ENCODE data around the gene SYTL5.
"Not testable (repeated sequence)": the region's sequence is repeated elsewhere in the genome, so short reads cannot be mapped to it uniquely, and the experiment has no call there.

SYTL5 gene

DNA sequence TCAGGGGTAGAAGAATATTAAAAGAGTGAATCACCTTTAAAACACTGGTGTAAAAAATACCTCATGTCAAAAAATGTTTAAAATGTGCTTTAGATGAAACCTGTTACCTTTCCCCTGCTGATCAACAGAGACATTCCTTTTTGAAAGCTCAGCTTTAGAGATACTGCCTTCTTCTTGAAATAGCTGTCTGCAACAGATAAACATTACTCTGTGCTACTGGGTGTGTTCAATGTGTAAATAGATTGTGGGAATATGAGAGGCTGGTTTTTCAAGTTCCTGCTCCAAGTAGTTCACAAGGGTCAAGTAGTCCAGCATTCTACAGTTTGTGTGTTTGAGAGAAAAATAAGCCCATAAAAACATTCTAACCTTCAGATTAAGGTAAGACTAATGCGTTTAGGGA lies at the start of gene SYTL5:
Gene SYTL5 (plus strand): TSS at position 263 of the 400 bp plus-strand sequence. CDS start 27,337 bp downstream, outside the sequence.
- no peak for DNase-seq

DNA sequence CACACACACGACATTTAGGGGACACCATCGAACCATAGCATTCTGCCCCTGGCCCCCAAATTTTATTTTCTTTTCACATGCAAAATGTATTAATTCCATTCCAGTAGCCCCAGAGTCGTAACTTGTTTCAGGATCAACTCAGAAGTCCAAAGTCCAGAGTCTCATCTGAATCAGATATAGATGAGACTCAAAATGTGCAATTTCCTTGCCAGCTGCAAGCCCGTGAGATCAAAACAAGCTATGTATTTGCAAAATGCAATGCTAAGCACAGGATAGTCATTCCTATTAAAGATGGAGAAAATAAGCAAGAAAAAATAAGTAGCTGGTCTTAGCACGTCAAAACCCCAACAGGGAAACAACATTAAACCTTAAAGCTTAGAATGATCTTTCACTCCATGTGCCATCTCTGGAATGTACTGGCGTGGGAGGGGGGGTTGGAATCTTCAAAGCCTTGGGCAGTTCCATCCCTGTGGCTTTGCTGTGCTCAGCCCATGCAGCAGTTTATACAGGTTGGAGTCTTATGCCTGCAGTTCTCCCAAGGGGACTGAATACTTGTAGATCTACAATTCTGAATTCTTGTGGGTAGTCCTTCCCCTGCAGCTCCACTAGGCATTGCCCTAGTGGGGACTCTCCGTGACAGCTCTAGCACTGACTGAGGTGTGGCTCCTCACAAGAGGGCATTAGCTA lies 47.7 kb upstream of the SYTL5 start:
- no peak for DNase-seq

DNA sequence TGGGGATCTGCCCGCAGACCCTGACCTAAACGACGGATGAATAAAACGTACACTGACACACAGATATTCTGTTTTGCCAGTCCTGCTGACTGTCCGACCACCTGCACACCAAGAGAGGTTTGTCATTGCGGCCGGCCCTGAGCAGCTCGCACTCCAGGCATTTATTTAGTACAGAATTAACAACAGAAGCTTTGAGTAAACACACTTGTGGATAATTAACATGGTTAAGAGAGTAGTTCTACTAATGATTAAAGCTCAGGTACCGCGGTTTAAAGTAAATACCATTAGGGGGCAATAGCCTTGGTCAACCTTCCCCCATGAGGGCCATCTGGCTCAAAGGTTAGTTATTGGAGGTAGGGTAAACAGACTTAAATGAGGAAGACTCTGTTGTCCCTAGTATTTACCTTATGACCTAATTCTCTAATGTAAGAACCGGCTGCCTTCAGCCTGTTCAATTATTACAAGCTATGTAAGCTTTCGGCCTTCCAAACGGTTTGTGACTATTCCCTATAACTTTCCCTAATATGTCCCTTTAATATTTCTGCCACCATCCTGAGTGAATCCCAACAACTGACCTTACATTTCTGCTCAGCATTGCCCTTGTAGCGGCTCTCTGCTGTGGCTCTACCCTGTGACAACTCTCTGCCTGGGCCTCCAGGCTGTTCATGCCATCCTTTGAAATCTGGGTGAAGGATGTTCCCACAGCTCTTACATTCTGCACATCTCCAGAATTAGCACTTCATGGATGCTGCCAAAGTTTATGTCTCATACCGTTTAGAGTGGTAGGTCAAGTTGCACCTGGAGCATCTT lies 46.9 kb upstream of the SYTL5 start:
- no peak for DNase-seq

DNA sequence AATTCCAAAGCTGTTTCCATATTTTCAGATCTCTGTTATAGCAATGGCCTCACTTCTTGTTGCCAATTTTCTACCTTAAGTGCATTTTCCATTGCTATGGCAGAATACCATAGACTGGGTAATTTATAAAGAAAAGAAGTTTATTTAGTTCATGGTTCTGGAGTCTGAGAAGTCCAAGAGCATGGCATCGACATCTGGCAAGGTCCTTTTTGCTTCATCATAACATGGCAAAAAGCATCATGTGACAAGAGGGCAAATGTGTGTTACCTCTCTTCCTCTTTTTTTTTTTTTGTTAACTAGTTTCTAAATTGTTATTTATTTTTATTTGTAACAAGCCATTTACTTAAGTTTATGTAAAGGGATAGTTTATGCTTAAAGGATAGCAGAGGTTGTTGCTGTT lies 45.2 kb upstream of the SYTL5 start:
- no peak for DNase-seq

DNA sequence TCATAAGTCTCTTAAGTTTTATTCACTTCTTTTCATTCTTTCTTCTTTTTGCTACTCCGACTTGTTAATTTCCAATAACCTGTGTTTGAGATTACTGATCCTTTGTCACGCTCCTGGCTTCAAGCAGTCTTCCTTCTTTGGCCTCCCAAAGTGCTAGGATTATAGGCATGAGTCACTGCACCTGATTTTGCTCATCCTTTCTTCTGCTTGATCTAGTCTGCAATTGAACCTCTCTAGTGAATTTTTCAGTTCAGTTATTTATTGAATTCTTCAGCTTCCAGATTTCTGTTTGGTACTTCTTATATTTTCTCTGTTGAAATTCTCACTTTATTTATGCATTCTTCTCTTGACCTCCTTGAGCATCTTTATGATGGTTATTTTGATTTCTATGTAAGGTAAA lies 38.6 kb upstream of the SYTL5 start:
- DNase-seq: no peak

DNA sequence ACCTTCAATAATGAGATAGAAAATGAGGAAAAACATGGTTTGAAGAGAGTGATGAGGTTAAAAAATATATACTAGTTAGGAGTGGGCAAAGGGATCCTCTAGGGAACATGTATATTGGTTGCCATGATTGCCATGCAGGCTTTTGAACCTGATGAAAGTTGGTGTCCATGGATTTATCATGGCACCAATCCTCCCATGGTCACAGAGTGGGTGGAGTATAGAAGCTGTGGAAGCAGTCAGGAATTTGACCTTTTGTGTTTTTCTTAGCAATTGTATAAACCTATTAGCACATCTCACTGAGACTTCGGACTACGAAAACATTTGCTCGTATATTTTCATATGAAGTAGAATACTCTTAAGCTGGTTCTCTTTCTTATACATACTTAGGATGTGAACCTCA lies 30.9 kb upstream of the SYTL5 start:
- no peak for DNase-seq

DNA sequence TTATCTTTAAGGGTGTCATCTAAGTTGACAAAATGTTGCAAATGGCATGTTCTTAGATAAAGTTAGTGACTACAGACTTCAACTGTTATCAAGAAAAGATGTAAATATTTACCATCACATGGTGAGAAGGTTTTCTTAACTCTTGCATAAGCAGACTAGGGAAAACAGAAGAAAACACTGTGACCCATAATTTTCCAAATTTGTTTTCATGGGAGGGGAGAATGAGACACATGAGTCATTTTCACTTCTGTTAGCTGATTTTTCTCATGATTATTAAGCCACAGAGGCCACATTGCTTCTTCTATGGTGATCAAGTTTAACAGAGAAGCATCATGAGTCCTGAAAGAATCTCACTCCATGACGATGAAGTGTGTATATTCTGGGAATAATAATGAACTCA lies 30.2 kb upstream of the SYTL5 start:
- no peak for DNase-seq

DNA sequence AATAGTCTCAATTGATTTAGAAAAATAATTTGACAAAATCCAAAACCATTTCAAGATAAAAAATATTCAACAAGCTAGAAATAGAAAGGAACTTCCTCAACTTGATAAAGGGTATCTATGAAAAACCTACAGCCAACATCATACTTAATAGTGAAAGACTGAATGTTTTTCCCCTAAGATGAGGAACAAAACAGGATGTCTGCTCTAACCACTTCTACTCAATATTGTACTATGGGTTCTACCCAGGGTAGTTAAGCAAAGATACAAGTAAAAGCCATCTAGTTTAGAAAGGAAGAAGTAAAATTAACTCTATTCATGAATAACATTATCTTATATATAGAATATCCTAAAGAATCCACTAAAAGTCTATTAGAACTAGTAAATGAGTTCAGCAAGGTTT lies 21.5 kb upstream of the SYTL5 start:
- no peak for DNase-seq

DNA sequence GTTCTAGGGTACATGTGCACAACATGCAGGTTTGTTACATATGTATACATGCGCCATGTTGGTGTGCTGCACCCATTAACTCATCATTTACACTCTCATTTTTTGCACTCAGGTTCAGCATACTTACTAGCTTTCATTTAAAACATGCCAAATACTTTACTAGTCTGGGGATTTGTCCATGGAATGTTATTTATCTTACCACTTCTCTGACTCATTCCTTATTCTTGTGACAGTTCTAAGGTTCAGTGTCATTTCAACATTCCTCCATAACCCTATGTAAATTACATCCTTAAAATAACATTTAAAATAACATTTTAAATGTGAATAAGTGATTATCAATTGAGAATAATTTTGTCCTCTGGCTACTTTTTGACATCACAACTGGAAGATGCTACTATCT lies 19.5 kb upstream of the SYTL5 start:
- DNase-seq: no peak

DNA sequence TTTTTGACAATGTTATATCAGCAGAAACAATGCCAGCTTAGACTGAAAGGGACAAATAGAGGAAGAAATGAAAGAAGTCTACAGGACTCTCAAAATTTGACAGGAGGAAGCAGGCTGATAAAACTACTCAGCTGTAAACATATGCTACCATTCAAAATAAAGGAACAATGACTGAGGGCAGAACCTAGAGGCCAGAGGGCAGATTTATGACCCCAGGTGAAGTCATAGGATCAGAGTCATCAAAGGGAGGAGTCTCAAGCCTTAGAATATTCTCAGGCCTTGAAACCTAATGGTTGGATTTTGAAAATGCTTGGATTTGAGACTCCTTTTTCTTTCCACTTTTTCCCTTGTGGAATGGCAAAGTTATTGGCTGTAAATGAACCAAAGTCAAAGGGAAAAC lies 17.0 kb upstream of the SYTL5 start:
- DNase-seq: no peak

DNA sequence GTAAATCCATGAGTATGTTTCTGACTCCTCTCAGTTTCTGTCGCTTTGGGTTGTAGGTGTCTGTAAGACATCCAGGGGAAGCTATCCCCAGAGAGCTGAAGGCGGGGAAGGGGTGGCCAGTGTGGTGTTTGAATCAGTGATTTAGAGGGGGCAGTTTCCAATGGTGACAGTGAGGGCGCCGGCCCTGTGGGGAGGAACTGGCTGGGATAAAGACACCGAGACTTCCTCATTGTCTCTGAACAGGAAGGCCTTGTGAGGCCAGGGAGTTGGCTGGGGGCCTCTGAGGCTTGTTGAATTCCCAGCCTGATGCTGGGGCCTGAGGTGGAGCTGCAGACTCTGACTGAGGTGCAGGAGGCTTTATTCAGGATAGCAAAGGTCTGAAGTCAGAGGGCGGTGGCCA lies 15.1 kb upstream of the SYTL5 start:
- not testable (repeated sequence) for DNase-seq

DNA sequence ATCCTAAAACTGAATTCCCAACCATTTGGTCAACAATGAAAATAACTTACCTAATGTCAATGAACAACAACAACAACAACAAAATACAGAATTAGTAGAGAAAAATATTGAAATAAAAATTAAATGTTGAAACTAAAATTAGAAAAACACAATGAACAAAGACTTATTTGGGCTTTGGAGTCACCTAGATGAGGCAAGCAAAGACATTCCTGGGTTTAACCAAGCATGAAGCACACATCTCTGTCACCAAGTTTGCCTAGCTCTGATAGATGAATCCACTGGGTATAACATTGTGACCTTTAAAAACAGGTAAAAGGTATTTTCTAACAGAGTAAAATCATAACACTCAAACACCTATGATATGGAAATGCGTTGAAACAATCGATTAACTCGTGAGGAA lies 13.2 kb upstream of the SYTL5 start:
- DNase-seq: no peak

DNA sequence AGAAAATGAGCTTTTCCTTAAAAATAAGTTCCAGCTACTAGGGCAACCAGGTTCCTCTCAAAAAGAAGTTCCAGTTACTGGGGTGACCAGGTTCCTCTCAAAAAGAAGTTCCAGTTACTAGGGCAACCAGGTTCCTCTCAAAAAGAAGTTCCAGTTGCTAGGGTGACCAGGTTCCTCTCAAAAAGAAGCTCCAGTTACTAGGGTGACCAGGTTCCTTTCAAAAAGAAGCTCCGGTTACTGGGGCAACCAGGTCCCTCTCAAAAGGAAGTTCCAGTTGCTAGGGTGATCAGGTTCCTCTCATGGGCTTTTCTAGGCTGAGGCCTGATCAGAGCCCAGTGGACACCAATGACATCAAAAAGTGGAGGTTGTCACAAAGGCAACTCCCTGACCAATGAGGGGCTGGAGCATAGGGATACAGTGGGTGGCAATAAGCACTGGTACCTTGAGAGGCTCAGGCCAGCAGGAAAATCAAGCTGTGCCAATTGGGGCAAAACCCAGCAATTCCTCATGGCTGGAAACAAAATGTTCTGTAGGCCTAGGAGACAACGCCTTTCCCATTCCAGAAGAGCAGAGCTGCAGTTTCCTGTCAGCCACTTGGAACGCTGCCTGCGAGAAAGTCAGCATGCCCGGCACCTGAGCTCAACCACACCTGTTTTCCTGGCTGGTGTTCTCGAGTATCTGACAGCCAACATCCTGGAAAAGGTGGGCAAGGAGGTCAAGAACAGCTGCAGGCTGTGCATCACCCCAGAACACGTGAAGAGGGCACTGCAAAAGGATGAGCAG lies 12.3 kb upstream of the SYTL5 start:
- no peak for DNase-seq

DNA sequence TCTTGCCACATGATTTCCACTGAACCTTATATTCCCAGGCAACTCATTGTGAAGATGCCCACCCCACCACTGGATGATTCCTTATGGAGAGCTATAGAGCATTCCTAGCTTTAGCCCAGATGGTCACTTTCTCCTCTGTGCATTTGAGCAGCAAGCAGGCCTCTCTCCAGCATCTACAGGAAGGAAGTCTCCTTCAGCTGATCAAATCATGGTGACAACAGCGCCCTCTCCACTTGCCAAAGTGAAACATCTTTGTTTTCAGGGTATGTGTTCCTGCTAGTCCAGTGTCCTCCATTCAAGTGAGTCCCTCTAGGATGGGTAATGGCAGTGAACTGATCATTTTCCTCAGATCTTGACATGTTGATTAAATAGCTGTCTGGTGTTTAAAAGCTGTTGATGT lies 10.9 kb upstream of the SYTL5 start:
- no peak for DNase-seq

DNA sequence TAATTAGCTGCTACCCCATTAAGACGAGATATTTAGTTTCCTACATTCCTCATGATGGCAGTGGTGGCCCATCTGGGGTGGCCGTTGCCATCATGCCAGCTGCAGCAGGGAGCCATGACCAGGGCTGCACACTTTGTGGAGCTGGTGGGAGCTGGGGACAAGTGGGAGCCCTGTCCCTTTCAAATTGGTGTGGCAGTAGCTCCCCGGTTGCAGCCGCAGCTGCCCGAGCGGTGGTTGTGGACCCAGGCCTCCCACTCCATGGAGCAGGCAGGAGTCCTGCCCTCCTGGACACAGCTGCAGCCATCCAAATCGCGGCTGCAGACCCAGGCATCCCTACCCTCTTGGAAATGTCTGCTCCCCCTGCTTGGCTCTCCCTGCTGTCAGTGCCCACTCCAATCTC lies 9.3 kb upstream of the SYTL5 start:
- no peak for DNase-seq

DNA sequence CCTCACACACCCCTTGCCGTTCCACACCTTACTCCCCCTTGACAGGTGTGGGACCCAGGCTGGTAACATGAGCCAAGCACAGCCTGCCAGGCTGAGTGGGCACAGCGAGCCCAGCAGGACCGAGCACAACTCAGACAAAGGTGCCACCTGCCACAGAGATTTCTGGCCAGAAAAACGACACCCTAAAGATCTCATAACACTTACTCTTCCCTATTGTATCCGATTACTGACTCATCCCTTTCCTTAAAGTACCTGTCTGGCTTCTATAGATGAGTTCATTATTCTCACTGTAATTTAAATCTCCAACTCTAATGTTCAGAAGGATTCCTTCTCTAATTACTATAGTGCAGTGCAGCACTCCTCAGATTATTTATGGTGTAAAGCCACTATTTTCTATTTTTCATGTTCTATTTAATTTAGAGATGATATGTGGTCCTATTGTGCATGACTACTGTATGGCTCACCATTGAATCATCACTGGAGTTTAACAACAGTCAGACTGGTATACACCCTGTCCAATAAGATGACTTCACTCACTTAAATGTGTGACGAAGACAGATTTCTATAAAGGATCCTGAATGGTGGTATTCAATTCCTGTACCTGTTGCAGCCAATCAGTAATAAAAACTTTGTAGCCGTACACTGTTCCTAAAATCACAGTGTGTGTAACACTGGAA lies 7.6 kb upstream of the SYTL5 start:
- DNase-seq: no peak

DNA sequence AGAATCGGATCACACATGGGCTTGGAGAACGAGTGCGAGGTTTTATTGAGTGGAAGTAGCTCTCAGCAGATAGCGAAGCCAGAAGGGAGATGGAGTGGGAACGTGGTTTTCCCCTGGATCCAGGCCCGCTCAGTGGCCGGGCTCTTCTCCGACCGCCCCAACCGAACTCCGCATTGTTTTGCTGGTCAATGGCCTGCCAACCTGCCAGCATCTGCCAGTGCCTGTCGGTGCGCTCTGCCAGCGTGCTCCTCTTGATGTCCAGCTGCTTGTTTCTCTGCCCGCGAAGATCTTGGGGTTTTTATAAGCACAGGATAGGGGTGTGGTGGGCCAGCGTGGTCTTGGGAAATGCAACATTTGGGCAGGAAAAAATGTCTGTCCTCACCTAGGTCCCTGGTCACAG lies 5.6 kb upstream of the SYTL5 start:
- no peak for DNase-seq

DNA sequence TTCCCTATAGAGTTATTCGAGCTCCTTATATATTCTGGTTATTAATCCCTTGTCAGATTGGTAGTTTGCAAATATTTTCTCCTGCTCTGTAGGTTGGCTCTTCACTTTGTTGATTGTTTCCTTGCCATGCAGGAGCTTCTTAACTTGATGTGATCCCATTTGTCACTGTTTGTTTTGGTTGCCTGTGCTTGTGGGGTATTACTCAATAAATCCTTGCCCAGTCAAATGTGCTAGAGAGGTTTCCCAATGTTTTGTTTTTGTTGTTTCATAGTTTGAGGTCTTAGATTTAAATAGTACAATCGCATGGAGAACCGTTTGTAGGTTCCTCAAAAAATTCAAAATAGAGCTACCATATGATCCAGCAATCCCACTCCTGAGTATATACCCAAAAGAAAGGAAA lies 2.3 kb upstream of the SYTL5 start:
- DNase-seq: no peak

DNA sequence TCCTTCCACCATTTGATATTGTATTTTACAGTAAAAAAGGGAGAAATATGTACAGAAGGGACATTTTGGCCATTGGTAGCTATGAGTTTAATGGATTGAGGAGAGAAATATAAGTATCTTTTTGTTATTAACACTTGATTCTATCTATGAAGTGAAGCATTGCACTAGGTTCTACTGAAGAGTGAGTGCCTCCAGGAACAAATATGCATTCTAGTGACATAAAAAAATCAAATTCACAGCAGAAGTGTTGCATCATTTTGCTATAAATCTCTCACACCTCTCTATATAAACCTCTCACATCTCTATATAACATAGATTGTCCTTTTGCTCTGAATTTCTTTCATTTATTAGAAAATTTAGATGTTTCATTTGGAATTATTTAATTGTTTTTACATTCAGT lies 425 bp downstream of the SYTL5 start:
- DNase-seq: no peak

DNA sequence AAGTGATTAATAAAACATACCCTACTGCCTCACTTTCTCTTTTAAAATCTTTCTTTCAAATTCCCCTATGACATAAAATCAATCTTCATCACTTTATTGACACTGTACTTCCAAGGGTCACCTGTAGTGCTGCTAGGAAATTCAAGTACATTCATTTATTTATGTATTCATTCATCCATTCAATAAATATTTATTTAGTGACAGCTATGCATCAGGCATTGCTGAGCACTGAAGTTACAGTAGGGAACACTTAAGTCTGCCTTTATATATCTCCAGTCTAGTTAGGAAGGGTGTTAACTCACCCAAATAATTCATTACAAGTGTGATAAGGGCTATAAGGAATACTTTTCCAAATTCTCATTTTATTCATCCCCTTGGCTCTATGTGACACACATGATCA lies 2.3 kb downstream of the SYTL5 start:
- DNase-seq: no peak

DNA sequence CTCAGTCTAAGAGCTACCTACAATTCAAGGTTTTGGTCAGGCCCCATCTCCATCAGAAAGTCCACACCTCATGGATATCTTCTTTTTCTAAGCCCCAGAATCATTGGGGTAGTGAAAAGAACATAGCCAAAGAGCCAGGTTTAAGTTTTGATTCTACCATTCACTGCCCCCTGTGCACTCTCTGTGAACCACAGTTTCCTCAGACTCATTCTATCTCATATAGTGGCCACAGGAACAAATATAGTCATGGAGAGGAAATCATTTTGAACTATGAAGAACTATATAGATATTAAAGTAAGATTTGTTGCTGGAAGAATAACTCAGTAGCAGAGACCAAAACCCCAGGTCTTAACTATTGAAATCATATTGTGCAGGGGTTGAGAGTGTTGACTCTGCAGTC lies 3.3 kb downstream of the SYTL5 start:
- DNase-seq: no peak

DNA sequence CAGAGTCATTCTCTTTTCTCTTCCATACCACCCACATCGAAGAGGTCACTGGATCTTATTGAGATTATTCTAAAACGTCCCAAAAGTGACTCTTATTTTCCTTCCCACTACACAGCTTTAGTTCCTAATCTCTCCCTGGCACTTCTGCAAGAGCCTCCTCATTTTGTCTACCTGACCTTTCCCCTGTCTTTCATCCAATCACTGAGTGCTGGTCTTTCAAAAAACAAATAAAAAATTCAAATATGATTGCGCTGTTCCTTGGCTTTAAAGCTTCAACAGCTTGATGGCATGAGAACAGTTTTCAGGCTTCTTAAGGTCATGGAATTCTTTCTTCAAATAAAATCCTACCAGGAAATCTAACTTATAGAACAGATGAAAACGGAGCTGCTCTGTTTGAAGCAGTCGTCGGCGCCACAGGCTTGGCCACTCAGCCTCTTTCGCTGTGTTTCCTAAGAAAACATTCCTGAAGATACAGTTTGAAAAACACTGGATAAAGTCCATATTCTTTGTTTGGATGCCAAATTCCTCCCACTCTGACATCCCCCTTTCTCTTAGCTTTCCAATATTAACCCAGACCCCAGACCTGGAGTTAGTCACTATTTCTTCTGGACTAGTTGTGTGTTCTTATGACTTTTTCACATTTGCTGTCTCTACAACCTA lies 12.5 kb downstream of the SYTL5 start:
- no peak for DNase-seq

DNA sequence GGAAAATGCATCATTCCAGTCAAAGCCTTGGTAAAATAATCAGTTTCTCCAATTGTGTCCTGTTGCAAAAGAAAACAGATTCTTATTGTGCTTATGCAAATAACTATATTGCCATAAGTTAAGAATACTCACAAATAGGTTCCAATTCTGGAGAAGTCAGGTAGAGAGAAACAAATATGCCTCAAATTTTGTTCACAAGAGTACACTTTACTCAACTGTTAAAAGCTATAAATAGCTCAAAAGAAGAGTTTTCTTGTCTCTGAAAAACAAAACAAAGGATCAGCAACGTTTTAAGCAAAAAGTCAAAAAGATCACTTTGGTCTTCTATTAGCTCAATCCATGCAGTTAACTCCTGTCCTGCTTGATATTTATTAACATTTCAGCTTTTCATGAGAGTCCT lies 21.9 kb downstream of the SYTL5 start:
- DNase-seq: no peak

Measured in CD4-positive, alpha-beta T cell treated with Interleukin-17A for 4 hours (primary cell).